ENCODE results near the gene BICDL1.

GRCh38 chr12:120116792-120117651 lies 128.0 kb downstream of the BICDL1 start:
- no peak for TF ChIP-seq CTCF (conservative IDR thresholded peaks at IDR 0.05; ENCODE audit: low read depth, low read length)
- TF ChIP-seq EZH2 (IDR thresholded peaks at IDR 0.05; ENCODE audit: low read length, unreplicated experiment) = no peak

Measured in PC-3 (cell line).